ENCODE data around the gene DUT.
A peak's percentile ranks its signal among the peaks of the same experiment; 100 is the strongest.

Gene DUT

GRCh38 chr15:48330855-48331795, at the start of gene DUT:
TSS of gene DUT (plus strand) at chr15:48331429. CDS start at chr15:48331516, 87 bp downstream.
- peaks cover 26% of the 10 kb centered on the region for H3K36me3 ChIP-seq
- no peaks in the 10 kb centered on the region for H3K9me3 ChIP-seq (ENCODE audit: severe bottlenecking)
- peak; percentile 83 for DNase-seq
- peak within 1 kb of the TSS; percentile 97 for H3K27ac ChIP-seq
- H3K4me3 ChIP-seq (ENCODE audit: low read depth, low read length) = peak within 1 kb of the TSS; percentile 96
- peak; percentile 32 for TF ChIP-seq CTCF (IDR thresholded peaks at IDR 0.05; ENCODE audit: low read depth, low read length)
- no peaks in the 10 kb centered on the region for H3K27me3 ChIP-seq (ENCODE audit: insufficient read depth, low read depth, severe bottlenecking)

- TF ChIP-seq CTCF (IDR thresholded peaks at IDR 0.05; ENCODE audit: low read depth, low read length) = no peak
- no peaks in the 10 kb centered on the region for H3K27me3 ChIP-seq (ENCODE audit: insufficient read depth, low read depth, severe bottlenecking)
- H3K27ac ChIP-seq = no peak overlapping the region
- no peak overlapping the region for H3K4me3 ChIP-seq (ENCODE audit: low read depth, low read length)
- H3K9me3 ChIP-seq (ENCODE audit: severe bottlenecking) = no peaks in the 10 kb centered on the region
- no peak for DNase-seq
- H3K36me3 ChIP-seq = no peaks in the 10 kb centered on the region
Measured at GRCh38 chr15:48281674-48282073, 49.6 kb upstream of the DUT start.

GRCh38 chr15:48282216-48282615, 49.0 kb upstream of the DUT start:
- Histone ChIP-seq H3K27ac (no peak overlapping the region), H3K4me3 (ENCODE audit: low read depth, low read length) (no peak overlapping the region), H3K9me3 (ENCODE audit: severe bottlenecking) (no peaks in the 10 kb centered on the region), H3K36me3 (no peaks in the 10 kb centered on the region), H3K27me3 (ENCODE audit: insufficient read depth, low read depth, severe bottlenecking) (no peaks in the 10 kb centered on the region)
- no peak for TF ChIP-seq CTCF (IDR thresholded peaks at IDR 0.05; ENCODE audit: low read depth, low read length)
- DNase-seq = no peak

GRCh38 chr15:48283396-48284145, 47.7 kb upstream of the DUT start:
- H3K27ac ChIP-seq = no peak overlapping the region
- no peak for TF ChIP-seq CTCF (IDR thresholded peaks at IDR 0.05; ENCODE audit: low read depth, low read length)
- no peaks in the 10 kb centered on the region for H3K36me3 ChIP-seq
- H3K4me3 ChIP-seq (ENCODE audit: low read depth, low read length) = no peak overlapping the region
- H3K9me3 ChIP-seq (ENCODE audit: severe bottlenecking) = no peaks in the 10 kb centered on the region
- DNase-seq = peak; percentile 46
- no peaks in the 10 kb centered on the region for H3K27me3 ChIP-seq (ENCODE audit: insufficient read depth, low read depth, severe bottlenecking)

- peak; percentile 53 for TF ChIP-seq CTCF (IDR thresholded peaks at IDR 0.05; ENCODE audit: low read depth, low read length)
- Histone ChIP-seq H3K27ac (no peak overlapping the region), H3K4me3 (ENCODE audit: low read depth, low read length) (peak overlapping the region; percentile 29), H3K9me3 (ENCODE audit: severe bottlenecking) (no peaks in the 10 kb centered on the region), H3K27me3 (ENCODE audit: insufficient read depth, low read depth, severe bottlenecking) (no peaks in the 10 kb centered on the region), H3K36me3 (no peaks in the 10 kb centered on the region)
- DNase-seq = peak; percentile 56
Measured at GRCh38 chr15:48285329-48286214, 45.7 kb upstream of the DUT start.

All from WERI-Rb-1 (cell line).